Measurements from ENCODE around the gene TYMP. TPM values are rescaled to one million over a fixed set of nuclear protein-coding genes. Genes with fewer than 3 reads are reported as not detected.
A peak's percentile ranks its signal among the peaks of the same experiment; 100 is the strongest.

The TYMP gene
- total RNA-seq, 1 donor from 2014 or later: 10.8 TPM

DNA sequence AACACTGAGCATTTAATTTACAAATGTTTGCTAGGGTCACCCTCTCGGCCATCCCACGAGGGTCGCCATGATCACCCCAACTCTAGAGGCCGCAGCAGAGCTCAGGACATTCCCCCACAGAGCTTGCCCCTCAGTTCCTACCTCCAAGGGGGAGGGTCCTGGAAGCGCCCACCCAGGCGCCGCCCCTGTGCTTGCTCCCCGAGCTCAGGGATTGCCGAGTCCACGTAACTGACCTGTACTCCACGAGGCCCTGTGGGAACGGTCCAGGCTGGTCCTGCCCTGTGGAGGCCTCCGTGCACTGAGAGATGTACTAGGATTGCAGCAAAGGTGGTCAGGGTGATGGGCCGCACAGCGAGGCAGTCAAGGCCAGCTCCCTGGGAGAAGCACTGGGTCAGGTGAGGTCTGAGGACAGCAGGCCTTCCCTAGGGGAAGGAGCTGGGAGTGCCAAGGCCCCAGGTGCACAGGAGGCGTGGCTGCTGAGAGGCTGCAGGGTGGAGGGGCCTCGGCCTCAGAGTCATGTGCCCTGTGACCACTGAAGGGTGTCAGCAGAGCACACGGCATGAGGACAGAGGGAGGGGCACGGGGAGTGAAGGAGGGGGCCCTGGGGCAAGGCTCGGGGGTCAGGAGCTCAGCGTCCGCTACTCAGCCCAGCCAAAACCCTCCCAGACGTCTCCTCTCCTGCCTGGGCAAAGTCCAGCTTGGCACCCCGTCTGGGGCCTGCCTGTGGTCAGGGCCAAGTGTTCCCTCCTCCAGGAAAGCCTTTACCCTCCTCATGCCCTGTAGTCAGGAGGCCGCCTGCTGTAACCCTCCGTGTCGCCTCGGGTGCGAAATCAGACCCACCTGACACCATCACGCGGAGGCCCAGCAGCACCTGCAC is 45.6 kb downstream of the TYMP start:
- no peak for DNase-seq (ENCODE audit: extremely low spot score, unreplicated experiment)
- Mint-ChIP-seq H3K27ac (ENCODE audit: unreplicated experiment) (no peak overlapping the region), H3K27me3 (ENCODE audit: unreplicated experiment) (peaks cover 9% of the 10 kb centered on the region), H3K4me3 (ENCODE audit: unreplicated experiment) (no peak overlapping the region), H3K9me3 (ENCODE audit: unreplicated experiment) (no peaks in the 10 kb centered on the region), H3K36me3 (ENCODE audit: unreplicated experiment) (peaks cover 2% of the 10 kb centered on the region), H3K4me1 (ENCODE audit: unreplicated experiment) (peaks cover 12% of the 10 kb centered on the region)
- TF ChIP-seq, protein P1, sequence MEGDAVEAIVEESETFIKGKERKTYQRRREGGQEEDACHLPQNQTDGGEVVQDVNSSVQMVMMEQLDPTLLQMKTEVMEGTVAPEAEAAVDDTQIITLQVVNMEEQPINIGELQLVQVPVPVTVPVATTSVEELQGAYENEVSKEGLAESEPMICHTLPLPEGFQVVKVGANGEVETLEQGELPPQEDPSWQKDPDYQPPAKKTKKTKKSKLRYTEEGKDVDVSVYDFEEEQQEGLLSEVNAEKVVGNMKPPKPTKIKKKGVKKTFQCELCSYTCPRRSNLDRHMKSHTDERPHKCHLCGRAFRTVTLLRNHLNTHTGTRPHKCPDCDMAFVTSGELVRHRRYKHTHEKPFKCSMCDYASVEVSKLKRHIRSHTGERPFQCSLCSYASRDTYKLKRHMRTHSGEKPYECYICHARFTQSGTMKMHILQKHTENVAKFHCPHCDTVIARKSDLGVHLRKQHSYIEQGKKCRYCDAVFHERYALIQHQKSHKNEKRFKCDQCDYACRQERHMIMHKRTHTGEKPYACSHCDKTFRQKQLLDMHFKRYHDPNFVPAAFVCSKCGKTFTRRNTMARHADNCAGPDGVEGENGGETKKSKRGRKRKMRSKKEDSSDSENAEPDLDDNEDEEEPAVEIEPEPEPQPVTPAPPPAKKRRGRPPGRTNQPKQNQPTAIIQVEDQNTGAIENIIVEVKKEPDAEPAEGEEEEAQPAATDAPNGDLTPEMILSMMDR (IDR thresholded peaks at IDR 0.05): no peak

DNA sequence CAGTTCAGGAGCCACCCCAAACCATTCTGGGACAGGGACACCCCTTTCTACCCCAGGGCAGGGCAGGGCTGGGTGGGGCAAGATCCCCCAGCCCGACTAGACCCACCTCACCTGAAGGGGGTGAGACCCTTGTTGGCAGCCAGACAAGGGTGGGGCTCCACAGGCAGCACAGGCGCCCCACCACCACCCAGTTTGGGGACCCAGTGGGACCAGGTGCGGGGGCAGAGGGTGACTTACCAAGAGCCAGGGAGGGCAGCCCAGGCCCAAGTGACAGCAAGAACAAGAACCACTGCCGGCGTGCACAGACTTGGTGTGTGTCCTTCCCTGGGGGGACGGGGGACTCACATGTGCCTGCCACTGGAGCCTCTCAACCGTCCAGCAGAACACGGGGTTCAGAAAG is 46.3 kb downstream of the TYMP start:
- Mint-ChIP-seq H3K9me3 (ENCODE audit: unreplicated experiment) (no peaks in the 10 kb centered on the region), H3K36me3 (ENCODE audit: unreplicated experiment) (peaks cover 2% of the 10 kb centered on the region), H3K27ac (ENCODE audit: unreplicated experiment) (no peak overlapping the region), H3K27me3 (ENCODE audit: unreplicated experiment) (peaks cover 9% of the 10 kb centered on the region), H3K4me1 (ENCODE audit: unreplicated experiment) (peaks cover 12% of the 10 kb centered on the region), H3K4me3 (ENCODE audit: unreplicated experiment) (no peak overlapping the region)
- TF ChIP-seq, protein P1 (IDR thresholded peaks at IDR 0.05): no peak
- no peak for DNase-seq (ENCODE audit: extremely low spot score, unreplicated experiment)

DNA sequence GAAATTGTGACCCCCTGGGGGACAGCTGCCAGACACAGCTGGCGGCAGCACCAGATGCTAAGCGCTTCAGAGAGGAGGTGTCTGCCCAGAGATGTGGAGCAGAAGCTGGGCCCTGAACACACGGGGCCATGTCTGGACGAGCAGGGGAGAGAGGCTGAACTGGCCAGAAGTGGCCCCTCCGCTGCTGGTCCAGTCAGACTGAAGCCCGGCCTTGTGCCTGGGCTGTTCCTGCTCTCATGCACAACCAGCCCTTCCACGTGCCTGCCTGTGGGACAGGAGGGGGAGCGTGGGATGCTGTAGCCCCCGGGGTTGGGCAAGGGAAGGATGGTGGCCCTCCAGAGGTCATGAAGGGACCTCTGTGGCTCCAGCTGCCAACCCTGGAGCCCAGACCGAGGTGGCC is 46.7 kb downstream of the TYMP start:
- Mint-ChIP-seq H3K27me3 (ENCODE audit: unreplicated experiment) (peaks cover 9% of the 10 kb centered on the region), H3K27ac (ENCODE audit: unreplicated experiment) (no peak overlapping the region), H3K36me3 (ENCODE audit: unreplicated experiment) (peaks cover 2% of the 10 kb centered on the region), H3K4me3 (ENCODE audit: unreplicated experiment) (peak overlapping the region; percentile 6), H3K4me1 (ENCODE audit: unreplicated experiment) (peaks cover 12% of the 10 kb centered on the region), H3K9me3 (ENCODE audit: unreplicated experiment) (no peaks in the 10 kb centered on the region)
- no peak for DNase-seq (ENCODE audit: extremely low spot score, unreplicated experiment)
- TF ChIP-seq, protein P1 (IDR thresholded peaks at IDR 0.05): no peak

DNA sequence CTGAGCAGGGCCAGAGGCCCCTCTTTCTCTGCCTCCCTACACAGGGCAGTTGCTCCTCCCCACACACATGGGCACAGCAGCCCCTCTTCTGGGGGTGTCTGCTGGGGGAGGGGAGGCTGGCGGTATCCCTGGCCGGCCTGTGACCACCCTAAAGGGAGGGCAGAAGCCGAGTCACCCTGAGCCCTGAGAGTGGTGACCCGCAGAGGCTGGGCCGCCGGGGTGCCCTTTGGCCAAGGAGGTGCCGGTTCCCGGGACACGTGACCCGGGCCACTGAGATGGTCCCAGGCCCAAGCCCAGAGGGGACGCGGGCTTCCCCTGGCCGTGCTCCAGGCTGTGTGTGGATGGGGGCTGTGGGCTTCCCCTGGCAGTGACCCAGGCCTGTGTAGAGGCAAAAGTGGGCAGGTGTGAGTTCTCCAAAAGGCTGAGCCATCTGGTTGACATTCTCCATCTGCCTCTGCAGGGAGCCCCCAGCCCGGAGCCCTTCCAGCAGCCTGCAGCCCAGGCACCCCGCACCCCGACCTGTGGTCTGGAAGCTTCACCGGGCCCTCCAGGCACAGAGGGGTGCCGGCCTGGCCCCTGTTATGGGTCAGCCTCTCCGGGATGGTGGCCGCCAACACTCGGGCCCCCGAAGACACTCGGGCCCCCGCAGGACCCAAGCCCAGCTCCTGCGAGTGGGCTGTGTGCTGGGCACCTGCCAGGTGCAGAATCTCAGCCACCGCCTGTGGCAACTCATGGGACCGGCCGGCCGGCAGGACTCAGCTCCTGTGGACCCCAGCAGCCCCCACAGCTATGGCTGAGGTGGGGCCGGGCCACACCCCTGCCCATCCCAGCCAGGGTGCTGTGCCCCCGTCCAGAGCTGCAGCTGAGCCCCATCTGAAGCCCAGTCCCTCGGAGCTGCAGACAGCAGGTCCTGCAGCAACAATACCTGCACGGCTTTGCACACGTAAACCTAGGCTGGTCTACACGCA is 47.4 kb downstream of the TYMP start:
- Mint-ChIP-seq H3K27ac (ENCODE audit: unreplicated experiment) (no peak overlapping the region), H3K4me1 (ENCODE audit: unreplicated experiment) (peaks cover 12% of the 10 kb centered on the region), H3K27me3 (ENCODE audit: unreplicated experiment) (peaks cover 9% of the 10 kb centered on the region), H3K36me3 (ENCODE audit: unreplicated experiment) (peaks cover 2% of the 10 kb centered on the region), H3K4me3 (ENCODE audit: unreplicated experiment) (peak overlapping the region; percentile 78), H3K9me3 (ENCODE audit: unreplicated experiment) (no peaks in the 10 kb centered on the region)
- TF ChIP-seq, protein P1 (IDR thresholded peaks at IDR 0.05): no peak
- DNase-seq (ENCODE audit: extremely low spot score, unreplicated experiment): no peak

Data from osteocyte (in vitro differentiated cells).